ENCODE results near the gene MIB1.
"Not testable (repeated sequence)": the region's sequence is repeated elsewhere in the genome, so short reads cannot be mapped to it uniquely, and the experiment has no call there.

MIB1 gene

GRCh38 chr18:21743166-21743832, 2.7 kb downstream of the MIB1 start:
- DNase-seq (ENCODE audit: low read depth in 2 of 2) = no peak

- no peak for DNase-seq (ENCODE audit: low read depth in 2 of 2)
Measured at GRCh38 chr18:21745231-21745630, 4.6 kb downstream of the MIB1 start.

- DNase-seq (ENCODE audit: low read depth in 2 of 2) = no peak
Measured at GRCh38 chr18:21747268-21747667, 6.7 kb downstream of the MIB1 start.

GRCh38 chr18:21747764-21748693, 7.4 kb downstream of the MIB1 start:
- DNase-seq (ENCODE audit: low read depth in 2 of 2) = no peak

DNA sequence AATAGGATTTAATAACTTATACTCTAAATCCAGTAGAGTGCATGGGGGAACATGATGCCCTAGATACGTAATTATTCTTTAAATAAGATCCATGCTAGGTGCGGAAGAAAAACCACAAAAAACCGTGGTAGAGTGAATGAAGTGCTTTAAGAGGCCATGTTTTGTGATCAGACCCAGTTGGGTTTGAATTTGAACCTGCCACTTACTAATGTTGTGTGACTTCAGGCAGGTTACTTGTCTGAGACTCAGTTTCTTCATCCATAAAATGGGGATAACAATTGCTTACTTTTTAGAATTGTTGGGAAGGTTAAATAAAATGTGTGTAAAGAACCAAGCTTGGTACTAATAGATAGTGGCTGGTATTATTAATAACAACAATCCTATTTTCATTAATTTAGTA, 17.2 kb downstream of the MIB1 start:
- no peak for DNase-seq (ENCODE audit: low read depth in 2 of 2)

DNA sequence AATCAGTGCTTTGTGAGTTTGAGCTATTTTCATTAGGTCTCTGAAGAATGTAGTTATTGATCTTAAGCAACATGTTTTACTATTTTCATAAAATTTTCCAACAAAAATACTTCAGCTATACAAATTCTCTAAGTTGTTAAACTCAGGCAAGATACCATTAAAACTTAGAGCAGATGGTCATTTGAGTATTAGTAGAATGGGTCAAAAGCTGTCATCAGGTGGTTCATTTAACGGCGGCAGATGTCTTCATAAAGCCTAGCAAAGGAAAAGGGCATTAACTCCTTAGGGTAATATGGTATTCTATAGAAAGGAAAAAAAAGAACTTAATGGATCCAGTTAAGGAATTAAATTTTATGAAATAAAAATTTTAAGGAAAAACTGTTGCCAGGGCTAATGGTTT, 19.2 kb downstream of the MIB1 start:
- no peak for DNase-seq (ENCODE audit: low read depth in 2 of 2)

DNA sequence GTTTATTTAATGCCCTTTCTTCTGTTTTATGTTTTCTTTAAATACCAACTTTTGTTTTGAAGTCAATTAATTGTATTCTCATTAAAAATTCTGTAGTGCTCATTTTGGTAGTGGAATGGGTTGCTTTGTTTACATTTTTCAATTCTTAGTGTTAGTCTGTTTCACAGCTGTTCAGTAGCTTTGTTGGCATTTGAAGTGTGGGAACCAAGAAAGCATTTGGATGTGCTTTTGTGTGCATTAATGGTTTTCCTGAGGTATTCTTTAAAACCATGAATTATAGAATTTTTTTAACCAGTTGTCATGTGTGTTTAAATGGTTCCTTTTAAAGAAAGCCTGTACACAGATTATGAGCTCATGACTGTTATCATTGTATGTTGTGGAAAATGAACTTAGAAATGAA, 19.7 kb downstream of the MIB1 start:
- DNase-seq (ENCODE audit: low read depth in 2 of 2) = peak; percentile 11 to 17

DNA sequence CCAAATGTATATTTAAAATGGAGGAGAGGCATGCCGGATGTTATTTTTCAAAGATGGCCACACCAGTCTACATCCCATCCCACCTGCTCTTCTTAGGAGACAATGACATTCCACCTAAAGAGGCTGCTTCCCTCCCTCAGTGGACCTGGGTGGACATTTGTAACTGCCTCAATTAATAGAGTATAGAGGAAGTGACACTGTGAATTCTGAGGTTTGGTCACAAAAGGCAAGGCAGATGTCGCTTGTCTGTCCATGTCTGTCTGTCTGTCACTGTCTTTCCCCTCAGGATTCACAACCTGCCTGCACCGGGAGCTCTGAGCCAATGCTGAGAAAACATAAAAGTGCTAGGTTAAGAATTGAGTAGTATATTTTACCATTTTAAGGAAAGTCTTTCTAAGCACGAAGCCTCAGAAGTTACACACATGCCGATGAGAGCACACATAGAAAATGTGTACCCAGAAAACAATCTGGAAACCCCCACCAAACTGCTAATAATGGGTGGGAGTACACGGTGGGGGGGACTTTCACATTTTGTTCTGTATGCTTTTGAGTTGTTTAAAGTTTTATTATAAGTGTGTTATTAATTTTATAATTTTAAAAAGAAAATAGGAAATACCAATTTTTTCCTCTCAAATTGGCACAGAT, 21.0 kb downstream of the MIB1 start:
- no peak for DNase-seq (ENCODE audit: low read depth in 2 of 2)

GRCh38 chr18:21762181-21762772, 21.7 kb downstream of the MIB1 start:
- DNase-seq (ENCODE audit: low read depth in 2 of 2) = no peak

- no peak for DNase-seq (ENCODE audit: low read depth in 2 of 2)
Measured at GRCh38 chr18:21763846-21764646, 23.5 kb downstream of the MIB1 start.

- no peak for DNase-seq (ENCODE audit: low read depth in 2 of 2)
Measured at GRCh38 chr18:21769206-21769605, 28.6 kb downstream of the MIB1 start.

- DNase-seq (ENCODE audit: low read depth in 2 of 2) = no peak
Measured at GRCh38 chr18:21774722-21775121, 34.1 kb downstream of the MIB1 start.

- DNase-seq (ENCODE audit: low read depth in 2 of 2) = no peak
Measured at GRCh38 chr18:21777814-21778213, 37.2 kb downstream of the MIB1 start.

GRCh38 chr18:21786526-21786925, 45.9 kb downstream of the MIB1 start:
- DNase-seq (ENCODE audit: low read depth in 2 of 2) = no peak

DNA sequence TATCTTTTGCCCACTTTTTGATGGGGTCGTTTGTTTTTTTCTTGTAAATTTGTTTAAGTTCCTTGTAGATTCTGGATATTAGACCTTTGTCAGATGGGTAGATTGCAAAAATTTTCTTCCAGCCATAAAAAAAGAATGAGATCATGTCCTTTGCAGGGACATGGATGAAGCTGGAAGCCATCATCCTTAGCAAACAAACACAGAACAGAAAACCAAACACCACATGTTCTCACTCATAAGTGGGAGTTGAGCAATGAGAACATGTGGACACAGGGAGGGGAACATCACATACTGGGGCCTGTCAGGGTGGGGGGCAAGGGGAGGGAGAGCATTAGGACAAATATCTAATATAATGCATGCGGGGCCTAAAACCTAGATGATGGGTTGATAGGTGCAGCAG, 55.5 kb downstream of the MIB1 start:
- not testable (repeated sequence) for DNase-seq (ENCODE audit: low read depth in 2 of 2)

DNA sequence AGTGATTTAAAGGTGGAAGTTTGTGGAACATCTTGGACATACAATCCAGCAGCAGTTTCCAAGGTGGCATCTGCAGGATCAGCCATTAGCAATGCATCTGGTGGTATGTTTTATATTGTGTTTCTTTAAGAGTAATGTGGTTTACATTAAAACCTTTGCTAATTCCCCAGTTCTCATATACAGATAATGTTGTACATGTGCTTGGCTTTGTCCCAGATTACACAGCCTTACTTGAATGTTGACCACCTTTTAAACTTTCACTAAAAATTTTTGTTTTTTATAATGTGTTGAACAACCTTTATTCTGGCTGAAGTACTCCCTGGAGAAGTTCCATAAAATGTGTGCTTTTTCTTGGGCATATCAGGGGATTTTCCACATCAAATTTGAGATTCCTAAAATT, 57.5 kb downstream of the MIB1 start:
- DNase-seq (ENCODE audit: low read depth in 2 of 2) = peak; percentile 6 to 11

- no peak for DNase-seq (ENCODE audit: low read depth in 2 of 2)
Measured at GRCh38 chr18:21799721-21800120, 59.1 kb downstream of the MIB1 start.

DNA sequence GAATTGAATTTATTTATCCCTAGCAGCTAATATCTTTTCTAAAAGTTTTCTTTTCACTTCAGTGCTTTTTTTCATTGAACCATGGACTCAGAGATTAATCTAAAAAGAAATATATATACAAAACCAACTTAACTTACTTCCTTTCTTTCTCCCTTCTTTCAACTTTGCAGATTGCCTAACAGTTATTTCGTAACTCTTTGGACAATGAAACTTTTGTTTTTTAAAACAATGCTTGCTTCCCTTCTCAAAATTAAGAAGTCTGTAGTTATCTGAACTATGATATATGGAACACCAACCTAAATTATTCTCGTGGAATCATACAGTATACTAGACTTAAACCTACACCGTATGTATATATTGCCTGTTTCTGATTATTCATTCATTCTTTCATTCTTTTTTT, 62.9 kb downstream of the MIB1 start:
- no peak for DNase-seq (ENCODE audit: low read depth in 2 of 2)

GRCh38 chr18:21805771-21806366, 65.3 kb downstream of the MIB1 start:
- no peak for DNase-seq (ENCODE audit: low read depth in 2 of 2)

DNA sequence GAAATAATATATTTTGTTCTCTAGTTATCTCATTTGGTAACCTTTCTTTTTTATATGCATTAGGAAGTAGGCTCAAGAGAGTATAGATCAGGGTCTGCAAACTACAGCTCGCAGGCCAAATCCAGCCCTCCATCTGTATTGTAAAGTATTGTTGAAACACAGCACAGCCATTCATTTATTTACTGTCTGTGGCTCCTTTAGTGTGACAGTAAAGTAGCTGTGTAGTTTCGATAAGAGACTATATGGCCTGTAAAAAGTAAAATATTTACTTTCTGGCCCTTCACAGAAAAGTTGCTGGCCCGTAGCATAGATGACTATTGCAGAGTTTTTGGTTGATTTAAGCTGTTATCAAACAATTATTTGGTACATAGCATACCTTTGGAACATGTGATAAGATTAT, 67.6 kb downstream of the MIB1 start:
- no peak for DNase-seq (ENCODE audit: low read depth in 2 of 2)

GRCh38 chr18:21809725-21810124, 69.1 kb downstream of the MIB1 start:
- DNase-seq (ENCODE audit: low read depth in 2 of 2) = no peak

Measured in fibroblast of skin of left quadriceps (primary cell).